Transverse colon (tissue), 4 donors: Measurements from ENCODE around the gene QKI. TPM values are rescaled to one million over a fixed set of nuclear protein-coding genes. Genes with fewer than 3 reads are reported as not detected.
"Not testable (repeated sequence)": the region's sequence is repeated elsewhere in the genome, so short reads cannot be mapped to it uniquely, and the experiment has no call there.

Experiments
- DNase-seq: peaks from one replicate; pipeline ENCODE4 v3.0.0-alpha.2; 2019
- H3K27ac ChIP-seq, 4 donors: fragments of 200-600 bp; sonication (generic); 2 replicates each; pipeline ENCODE4 v1.5.1; 2016 to 2018; ENCODE audit warnings: inconsistent platforms in 4 of 4
- H3K27me3 ChIP-seq: fragments of 200-600 bp; sonication (generic); 2 replicates; pipeline ENCODE4 v1.5.1; 2017; ENCODE audit warnings: inconsistent platforms
- H3K36me3 ChIP-seq, 4 donors: fragments of 200-600 bp; sonication (generic); 2 replicates each; pipeline ENCODE4 v1.5.1; 2017 to 2019; ENCODE audit warnings: inconsistent platforms in 4 of 4
- H3K4me1 ChIP-seq, 4 donors: fragments of 200-600 bp; sonication (generic); 2 replicates each; pipeline ENCODE4 v1.5.1; 2017 to 2020; ENCODE audit warnings: inconsistent platforms in 4 of 4
- H3K4me3 ChIP-seq, 4 donors: fragments of 200-600 bp; sonication (generic); 1 replicate in 1 of 4; 2 replicates in 3 of 4; pipeline versions ENCODE4 v1.5.1 to v1.6.1; 2017 to 2019; ENCODE audit warnings: inconsistent platforms in 4 of 4
- H3K9me3 ChIP-seq, 2 donors: fragments of 200-600 bp; sonication (generic); 2 replicates each; pipeline ENCODE4 v1.5.1; 2017 to 2019; ENCODE audit warnings: inconsistent platforms in 2 of 2
- CTCF ChIP-seq, 5 experiments: fragments of 200-600 bp in 3 of 5; fragments of 450-650 bp in 2 of 5; sonication (generic) in 3 of 5; IDR thresholded peaks; 1 replicate in 2 of 5; 2 replicates in 3 of 5; pipeline ENCODE4 v1.5.1; 2016 to 2017; ENCODE audit warnings: antibody characterized with exemption in 5 of 5, inconsistent platforms in 3 of 5, mild to moderate bottlenecking in 2 of 5, moderate library complexity in 1 of 5
- EP300 ChIP-seq: sonication (generic); formaldehyde crosslinking; IDR thresholded peaks from one replicate; pipeline ENCODE4 v1.6.1; 2017; ENCODE audit warnings: antibody characterized with exemption, low read depth
- POLR2A ChIP-seq: fragments of 450-650 bp; IDR thresholded peaks from one replicate; pipeline ENCODE4 v1.6.1; 2016; ENCODE audit warnings: antibody characterized with exemption, mild to moderate bottlenecking, moderate library complexity
- POLR2AphosphoS5 ChIP-seq, 3 donors: sonication (generic); formaldehyde crosslinking; IDR thresholded peaks; one replicate each; pipeline ENCODE4 v1.6.1; 2016; ENCODE audit warnings: antibody characterized with exemption in 3 of 3
- WGBS, 2 donors: methylation state at CpG; one replicate each; pipeline ENCODE4 v1.1.5; 2018; ENCODE audit warnings: low coverage in 1 of 2; 5-methylcytosine and 5-hydroxymethylcytosine counted together
- in situ Hi-C, 4 donors: fragments of 200-750 bp; cut with MboI; loops; one replicate each; pipeline versions ENCODE4 v1.15.0 to v1.15.1; 2017; ENCODE audit warnings: low sequenced_read_pairs in 3 of 4, low pct_ligation_motif_present in 1 of 4, low pct_unique_long_range_greater_than_20kb in 1 of 4
- intact Hi-C: fragments of 100-400 bp; cut with DNase I; formaldehyde crosslinking; loops from one replicate; pipeline ENCODE4 v1.15.1; 2023; ENCODE audit warnings: low total_unique reads
- total RNA-seq, 4 donors: library from RNA; depleted of rRNA; stranded (reverse); fragments of >200 nt; gene quantifications; one replicate each; pipeline ENCODE4 v1.1.0, GENCODE V29; 2016

QKI gene
- total RNA-seq, 4 donors from 2014 or later, result 8.4 to 41.8 (median 22.7) TPM

- in situ Hi-C loops (no loop called here), intact Hi-C loops (no loop called here)
- TF ChIP-seq POLR2A (no peak), CTCF (IDR thresholded peaks at IDR 0.05) (no peak), POLR2AphosphoS5 (IDR thresholded peaks at IDR 0.05) (no peak), EP300 (no peak)
- Histone ChIP-seq H3K4me1 (no peaks in the 10 kb centered on the region), H3K4me3 (no peak overlapping the region), H3K9me3 (no peaks in the 10 kb centered on the region), H3K27ac (no peak overlapping the region), H3K36me3 (no peaks in the 10 kb centered on the region), H3K27me3 (no peaks in the 10 kb centered on the region)
- DNase-seq, result no peak
- 84 to 85% methylated on average over 7 to 8 of the region's 8 CpGs for WGBS, 2 donors
Measured at GRCh38 chr6:163381118-163381756, 33.3 kb upstream of the QKI start.

DNA sequence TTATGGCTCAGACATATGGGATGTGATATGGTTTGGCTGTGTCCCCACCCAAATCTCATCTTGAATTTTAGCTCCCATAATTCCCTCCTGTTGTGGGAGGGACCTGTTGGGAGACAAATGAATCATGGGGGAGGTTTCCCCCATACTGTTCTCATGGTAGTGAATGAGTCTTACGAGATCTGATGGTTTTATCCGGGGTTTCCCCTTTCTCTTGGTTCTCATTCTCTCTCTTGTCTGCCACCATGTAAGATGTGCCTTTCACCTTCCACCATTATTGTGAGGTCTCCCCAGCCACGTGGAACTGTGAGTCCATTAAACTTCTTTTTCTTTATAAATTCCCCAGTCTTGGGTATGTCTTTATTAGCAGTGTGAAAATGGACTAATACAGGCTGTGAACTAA, 31.1 kb upstream of the QKI start:
- DNase-seq, H3K27me3 ChIP-seq, H3K4me1 ChIP-seq, in situ Hi-C loops, H3K36me3 ChIP-seq, H3K27ac ChIP-seq, H3K9me3 ChIP-seq, H3K4me3 ChIP-seq, intact Hi-C loops: not testable (repeated sequence)
- 85% methylated on average over 3 of the region's 3 CpGs; no CpG with 5 or more reads in 1 of the 2 donors for WGBS, 2 donors

DNA sequence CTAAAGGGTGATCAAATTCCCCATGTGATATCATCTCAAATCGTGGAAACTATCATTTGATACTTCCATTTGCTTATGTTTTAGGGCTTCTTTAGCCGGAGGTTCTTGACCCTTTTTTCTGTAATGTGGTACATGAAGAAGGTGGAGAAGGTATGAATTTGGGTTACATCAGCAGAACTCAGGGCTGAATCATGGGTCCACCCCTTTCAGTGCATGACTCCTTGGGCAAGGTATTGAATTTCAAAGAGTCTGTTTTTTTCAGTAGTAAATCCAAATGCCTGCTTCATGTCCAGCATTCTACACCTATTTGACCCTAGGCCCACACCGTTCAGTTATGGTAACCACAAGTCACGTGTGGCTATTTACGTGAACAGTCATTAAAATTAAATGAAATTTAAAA, 30.6 kb upstream of the QKI start:
- Histone ChIP-seq H3K27ac (no peak overlapping the region), H3K9me3 (no peaks in the 10 kb centered on the region), H3K36me3 (no peaks in the 10 kb centered on the region), H3K27me3 (no peaks in the 10 kb centered on the region), H3K4me3 (no peak overlapping the region), H3K4me1 (no peaks in the 10 kb centered on the region)
- no peak for DNase-seq
- intact Hi-C loops, result no loop called here
- 91 to 93% methylated on average over 3 to 5 of the region's 5 CpGs for WGBS, 2 donors
- in situ Hi-C loops, result no loop called here
- TF ChIP-seq EP300 (no peak), POLR2AphosphoS5 (IDR thresholded peaks at IDR 0.05) (no peak), CTCF (IDR thresholded peaks at IDR 0.05) (no peak), POLR2A (no peak)

GRCh38 chr6:163384510-163384909, 30.0 kb upstream of the QKI start:
- DNase-seq, result no peak
- no peaks in the 10 kb centered on the region for H3K27me3 ChIP-seq
- in situ Hi-C loops, result no loop called here
- no peaks in the 10 kb centered on the region for H3K4me1 ChIP-seq
- no peak for TF ChIP-seq POLR2AphosphoS5 (IDR thresholded peaks at IDR 0.05)
- TF ChIP-seq POLR2A, result no peak
- TF ChIP-seq EP300, result no peak
- no peak for TF ChIP-seq CTCF (IDR thresholded peaks at IDR 0.05)
- H3K27ac ChIP-seq, result no peak overlapping the region
- H3K36me3 ChIP-seq, result no peaks in the 10 kb centered on the region
- WGBS, 2 donors, result 67 to 75% methylated on average over 2 of the region's 2 CpGs
- intact Hi-C loops, result no loop called here
- no peak overlapping the region for H3K4me3 ChIP-seq
- no peaks in the 10 kb centered on the region for H3K9me3 ChIP-seq

GRCh38 chr6:163385503-163385902, 29.0 kb upstream of the QKI start:
- intact Hi-C loops, H3K36me3 ChIP-seq, in situ Hi-C loops, H3K9me3 ChIP-seq, H3K27me3 ChIP-seq, H3K27ac ChIP-seq, DNase-seq, H3K4me1 ChIP-seq, H3K4me3 ChIP-seq: not testable (repeated sequence)
- WGBS, 2 donors, result 88 to 96% methylated on average over 4 to 13 of the region's 13 CpGs
